ENCODE results near the gene CATSPERB. TPM values are rescaled to one million over a fixed set of nuclear protein-coding genes. Genes with fewer than 3 reads are reported as not detected.

CATSPERB gene
- total and polyA plus RNA-seq, 2 of the 8 experiments (the other 6 are each of a cell fraction or from before 2014, with no cell fraction given): 0.11 to 0.30 TPM

GRCh38 chr14:91751719-91752118 lies 19.8 kb upstream of the CATSPERB start:
- CTCF ChIA-PET (ENCODE audit: partially characterized antibody): no interaction called here
- FAIRE-seq (peak; percentile 32), DNase-seq (ENCODE audit: low read depth in 1 of 2, low spot score in 2 of 2) (no peak)
- Histone ChIP-seq H4K5ac (ENCODE audit: insufficient read length, low read depth, low read length) (no peak overlapping the region), H2BK12ac (ENCODE audit: low read depth, low read length) (no peak overlapping the region), H2BK20ac (ENCODE audit: low read length) (no peak overlapping the region), H3K4me1 (replicated peaks in 1 of 4; ENCODE audit: control insufficient read depth in 3 of 4, insufficient read depth in 4 of 4, low read length in 3 of 4) (no peaks in the 10 kb centered on the region; a peak in 1 of 7 replicates), H3K4me3 (ENCODE audit: extremely low read depth in 1 of 4, insufficient read depth in 2 of 4, low read depth in 3 of 4, low read length in 4 of 4) (no peak overlapping the region), H3K23ac (ENCODE audit: insufficient read length) (no peak overlapping the region), H3K4me2 (ENCODE audit: insufficient read depth in 1 of 2, low read depth in 2 of 2, low read length in 2 of 2) (no peak overlapping the region), H2BK15ac (ENCODE audit: low read length) (no peak overlapping the region), H3K4ac (replicated peaks; ENCODE audit: insufficient read length, low read depth, low read length) (no peak overlapping the region), H4K8ac (ENCODE audit: extremely low read depth, insufficient read depth, low read length) (no peak overlapping the region), H4K91ac (replicated peaks; ENCODE audit: insufficient read length, low read length) (no peak overlapping the region), H2AFZ (ENCODE audit: low read length) (no peak overlapping the region), H3K56ac (replicated peaks; ENCODE audit: insufficient read length, low read depth, low read length) (no peak overlapping the region), H3K79me1 (ENCODE audit: low read depth, low read length) (no peaks in the 10 kb centered on the region), H3K9ac (replicated peaks in 1 of 4; ENCODE audit: extremely low read depth in 1 of 4, low read depth in 3 of 4, low read length in 3 of 4) (no peak overlapping the region), H3K14ac (ENCODE audit: insufficient read length) (no peak overlapping the region), H2BK120ac (replicated peaks; ENCODE audit: low read depth, low read length) (no peak overlapping the region), H2BK5ac (ENCODE audit: low read depth, low read length) (no peak overlapping the region), H3K27ac (ENCODE audit: low read depth, low read length) (no peak overlapping the region), H4K20me1 (replicated peaks in 1 of 2; ENCODE audit: control insufficient read depth in 1 of 2, insufficient read depth in 2 of 2, low read length in 2 of 2) (no peaks in the 10 kb centered on the region), H3K9me3 (ENCODE audit: insufficient read depth in 2 of 2, low read depth in 1 of 2, low read length in 1 of 2) (0 out of 4 replicates have a peak, but pooled peaks cover 0 to 2% of the 10 kb centered on the region in 2 experiments), H3K36me3 (ENCODE audit: control insufficient read depth in 2 of 4, insufficient read depth in 4 of 4, low read length in 3 of 4) (no peaks in the 10 kb centered on the region), H3K27me3 (replicated peaks in 1 of 4; ENCODE audit: control insufficient read depth in 3 of 4, extremely low read depth in 1 of 4, insufficient read depth in 3 of 4, low read length in 3 of 4) (no peaks in the 10 kb centered on the region), H2AK5ac (ENCODE audit: low read depth, low read length) (no peak overlapping the region), H3K18ac (ENCODE audit: extremely low read depth, low read length) (no peak overlapping the region), H3K23me2 (ENCODE audit: low read depth, low read length) (no peaks in the 10 kb centered on the region; the same call in 1 of the 2 replicates), H3K79me2 (ENCODE audit: control insufficient read depth in 1 of 2, insufficient read depth in 2 of 2, low read length in 2 of 2) (no peaks in the 10 kb centered on the region)
- WGBS, 2 experiments (ENCODE audit: extremely low coverage in 1 of 2, insufficient coverage in 1 of 2, insufficient read length in 1 of 2, insufficient replicate concordance in 2 of 2, low coverage in 1 of 2, low lambda C conversion rate in 2 of 2, missing lambda C conversion rate in 1 of 2): 82% methylated on average over 2 of the region's 2 CpGs; no CpG with 5 or more reads in 1 of the 2 experiments
- TF ChIP-seq, protein P1, sequence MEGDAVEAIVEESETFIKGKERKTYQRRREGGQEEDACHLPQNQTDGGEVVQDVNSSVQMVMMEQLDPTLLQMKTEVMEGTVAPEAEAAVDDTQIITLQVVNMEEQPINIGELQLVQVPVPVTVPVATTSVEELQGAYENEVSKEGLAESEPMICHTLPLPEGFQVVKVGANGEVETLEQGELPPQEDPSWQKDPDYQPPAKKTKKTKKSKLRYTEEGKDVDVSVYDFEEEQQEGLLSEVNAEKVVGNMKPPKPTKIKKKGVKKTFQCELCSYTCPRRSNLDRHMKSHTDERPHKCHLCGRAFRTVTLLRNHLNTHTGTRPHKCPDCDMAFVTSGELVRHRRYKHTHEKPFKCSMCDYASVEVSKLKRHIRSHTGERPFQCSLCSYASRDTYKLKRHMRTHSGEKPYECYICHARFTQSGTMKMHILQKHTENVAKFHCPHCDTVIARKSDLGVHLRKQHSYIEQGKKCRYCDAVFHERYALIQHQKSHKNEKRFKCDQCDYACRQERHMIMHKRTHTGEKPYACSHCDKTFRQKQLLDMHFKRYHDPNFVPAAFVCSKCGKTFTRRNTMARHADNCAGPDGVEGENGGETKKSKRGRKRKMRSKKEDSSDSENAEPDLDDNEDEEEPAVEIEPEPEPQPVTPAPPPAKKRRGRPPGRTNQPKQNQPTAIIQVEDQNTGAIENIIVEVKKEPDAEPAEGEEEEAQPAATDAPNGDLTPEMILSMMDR (IDR thresholded peaks at IDR 0.05; ENCODE audit: control extremely low read depth in 1 of 3, insufficient read depth in 1 of 3, low read depth in 1 of 3, low read length in 3 of 3): no peak
- no peak for TF ChIP-seq FOSL1 (IDR thresholded peaks at IDR 0.05; ENCODE audit: insufficient read depth, low read depth, low read length)
- no peak for TF ChIP-seq EGR1 (IDR thresholded peaks at IDR 0.05; ENCODE audit: borderline replicate concordance, low read depth, low read length)
- TF ChIP-seq RNF2 (IDR thresholded peaks at IDR 0.05; ENCODE audit: borderline replicate concordance, low read depth, low read length, missing control alignments, poor library complexity, severe bottlenecking): no peak
- no peak for TF ChIP-seq SRF (IDR thresholded peaks at IDR 0.05; ENCODE audit: low read depth, low read length)
- no peak for TF ChIP-seq EZH2 (IDR thresholded peaks at IDR 0.05; ENCODE audit: low read depth, low read length, severe bottlenecking)
- no peak for TF ChIP-seq TBP (IDR thresholded peaks at IDR 0.05; ENCODE audit: low read depth, low read length)
- no peak for TF ChIP-seq BRCA1 (IDR thresholded peaks at IDR 0.05; ENCODE audit: low read depth, low read length)
- TF ChIP-seq KDM4A (IDR thresholded peaks at IDR 0.05; ENCODE audit: low read depth, low read length, severe bottlenecking): no peak
- no peak for TF ChIP-seq TCF12 (IDR thresholded peaks at IDR 0.05; ENCODE audit: low read depth, low read length)
- TF ChIP-seq ZNF274 (IDR thresholded peaks at IDR 0.05; ENCODE audit: borderline replicate concordance, extremely low read depth, low read length): no peak
- POLR2A ChIA-PET (ENCODE audit: partially characterized antibody): no interaction called here

All from H1 (cell line).